NCI-H774 (cell line): ENCODE results near the gene SPEM3.
"Not testable (repeated sequence)": the region's sequence is repeated elsewhere in the genome, so short reads cannot be mapped to it uniquely, and the experiment has no call there.

Source experiments
- DNase-seq: peaks from one replicate; lab custom pipeline; 2025; lab: John Stamatoyannopoulos, UW

The SPEM3 gene

GRCh38 chr17:7474767-7475166 is 46.1 kb downstream of the SPEM3 start:
- not testable (repeated sequence) for DNase-seq

GRCh38 chr17:7475764-7476422 is 47.2 kb downstream of the SPEM3 start:
- no peak for DNase-seq

DNA sequence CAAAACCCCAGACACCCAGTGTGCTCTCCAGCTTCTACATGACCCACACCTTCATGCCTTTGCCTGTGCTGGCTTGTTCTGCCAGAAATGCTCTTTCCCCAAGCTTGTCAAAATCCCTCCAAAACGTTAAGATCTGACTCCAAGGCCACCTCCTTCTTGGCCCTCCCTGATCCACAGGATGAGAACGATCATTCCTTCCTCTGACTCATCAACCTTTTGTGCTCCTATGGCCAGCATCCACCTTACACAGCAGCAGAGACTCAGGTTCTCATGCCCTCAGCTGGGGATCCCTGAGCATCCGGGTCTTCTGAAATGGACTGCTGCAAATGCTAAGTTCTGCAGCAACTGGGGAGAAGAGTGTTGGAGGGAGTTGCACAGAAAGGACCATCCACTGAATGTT is 47.8 kb downstream of the SPEM3 start:
- no peak for DNase-seq

DNA sequence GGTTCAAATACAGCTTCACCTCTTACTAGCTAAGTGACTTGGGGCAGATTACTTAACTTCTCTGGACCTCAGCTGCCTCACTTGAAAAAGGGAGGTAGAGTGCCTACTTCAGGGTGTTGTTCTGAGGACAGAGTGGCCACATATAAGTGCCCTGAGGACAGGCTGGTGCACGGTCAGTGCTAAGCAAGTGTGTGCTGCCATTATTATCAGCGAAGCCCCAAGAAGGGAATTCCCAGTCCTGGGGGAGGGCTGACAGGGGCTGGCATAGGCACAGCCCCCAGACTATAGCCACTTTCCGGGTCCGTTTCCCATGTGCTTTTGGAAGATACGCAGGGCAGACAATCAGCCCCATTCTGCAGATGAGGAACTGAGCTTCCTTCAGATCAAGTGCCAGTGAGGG is 48.3 kb downstream of the SPEM3 start:
- no peak for DNase-seq

DNA sequence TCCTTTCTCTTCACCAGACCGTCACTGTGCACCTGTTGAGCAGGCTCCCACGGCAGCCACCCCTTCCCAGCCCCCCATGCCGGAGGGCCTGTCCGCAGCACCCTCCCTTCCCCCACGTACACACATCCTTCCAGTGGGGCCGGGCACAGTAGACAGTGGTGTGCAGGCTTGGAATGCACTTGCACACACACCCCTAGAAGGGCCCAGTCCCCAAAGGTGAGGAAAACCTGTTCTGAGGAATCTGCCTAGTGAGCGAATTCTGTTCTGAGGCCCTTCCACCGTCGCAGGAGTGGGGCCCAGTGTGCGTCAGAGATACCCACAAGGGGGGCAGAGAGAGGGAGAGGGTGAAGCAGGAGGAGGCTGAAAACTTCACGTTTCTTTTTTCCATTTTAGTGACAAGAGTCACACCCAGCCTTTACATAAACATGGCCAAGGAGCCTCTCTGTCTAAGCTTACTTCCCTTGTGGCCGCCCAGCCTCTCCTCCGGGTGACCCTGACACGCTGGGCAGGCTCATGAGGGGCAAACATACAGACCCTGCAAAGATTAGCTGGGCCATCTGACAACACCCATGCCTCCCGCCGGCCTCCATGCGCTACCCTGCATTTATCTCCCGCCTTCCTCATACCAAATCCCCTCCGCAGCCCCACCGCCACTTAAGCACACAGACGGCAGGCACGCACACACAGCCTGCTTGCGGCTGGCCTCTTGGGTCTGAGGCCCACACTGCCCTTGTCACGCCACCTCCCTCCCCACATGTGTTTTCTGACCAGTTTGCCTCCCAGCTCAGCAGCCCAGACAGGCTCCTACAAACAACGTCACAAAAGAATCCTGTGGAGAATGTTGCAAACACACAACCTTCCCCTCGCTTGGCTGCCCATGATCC is 49.0 kb downstream of the SPEM3 start:
- no peak for DNase-seq

DNA sequence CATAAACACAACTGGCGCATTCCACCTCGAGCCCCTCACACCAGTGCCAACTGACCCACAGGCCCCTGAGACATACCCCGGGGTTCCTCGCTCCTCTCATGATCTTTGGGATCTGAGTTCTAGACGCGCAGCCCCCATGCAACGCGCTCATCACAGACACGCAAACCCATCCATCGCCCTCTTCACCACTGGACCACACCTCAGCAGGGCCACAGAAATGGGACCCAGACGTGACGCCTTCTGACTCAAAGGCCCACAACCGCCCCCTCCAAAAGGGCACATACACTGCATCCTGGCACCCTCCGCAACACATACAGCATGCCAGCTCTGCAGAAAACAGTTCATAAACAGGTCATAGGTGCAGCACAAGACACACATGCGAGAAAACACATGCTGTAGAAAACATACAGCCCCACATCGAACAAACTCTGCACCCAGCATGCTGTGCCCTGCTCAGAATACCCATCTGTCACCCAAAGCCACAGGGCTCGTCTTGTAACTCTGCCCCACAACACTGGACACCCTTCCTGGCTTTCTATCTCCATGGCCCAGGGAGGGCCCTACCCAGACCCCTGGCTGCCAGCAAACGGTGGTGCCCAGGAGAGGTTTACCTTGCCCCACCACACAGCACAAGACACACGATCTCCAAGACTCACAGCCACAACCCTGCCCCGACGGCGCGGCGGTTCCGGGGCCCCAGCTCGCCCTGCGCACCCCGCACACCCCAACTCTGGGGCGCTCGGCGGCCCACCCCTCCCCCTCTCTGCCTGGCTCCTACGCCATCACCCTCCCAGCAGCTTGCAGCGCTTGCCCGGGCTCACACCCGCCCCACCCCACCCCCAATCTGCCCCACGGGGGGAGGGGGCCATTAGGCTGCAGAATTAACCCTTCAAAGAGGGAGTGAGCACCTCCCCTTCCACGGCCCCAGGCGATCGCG is 49.9 kb downstream of the SPEM3 start:
- DNase-seq = no peak

GRCh38 chr17:7479213-7480088 is 50.8 kb downstream of the SPEM3 start, which contains the start of gene ZBTB4:
Gene ZBTB4 (minus strand): TSS chr17:7479631. CDS start chr17:7466801, 12,830 bp downstream.
- peak; percentile 1 for DNase-seq

- DNase-seq = no peak
These were observed 51.4 kb downstream of the SPEM3 start for GRCh38 chr17:7480089-7480384.

GRCh38 chr17:7481275-7481674 is 52.6 kb downstream of the SPEM3 start, which contains the start of gene SLC35G6:
Gene SLC35G6 (plus strand): TSS chr17:7481446. CDS start chr17:7481517, 71 bp downstream.
- not testable (repeated sequence) for DNase-seq

DNA sequence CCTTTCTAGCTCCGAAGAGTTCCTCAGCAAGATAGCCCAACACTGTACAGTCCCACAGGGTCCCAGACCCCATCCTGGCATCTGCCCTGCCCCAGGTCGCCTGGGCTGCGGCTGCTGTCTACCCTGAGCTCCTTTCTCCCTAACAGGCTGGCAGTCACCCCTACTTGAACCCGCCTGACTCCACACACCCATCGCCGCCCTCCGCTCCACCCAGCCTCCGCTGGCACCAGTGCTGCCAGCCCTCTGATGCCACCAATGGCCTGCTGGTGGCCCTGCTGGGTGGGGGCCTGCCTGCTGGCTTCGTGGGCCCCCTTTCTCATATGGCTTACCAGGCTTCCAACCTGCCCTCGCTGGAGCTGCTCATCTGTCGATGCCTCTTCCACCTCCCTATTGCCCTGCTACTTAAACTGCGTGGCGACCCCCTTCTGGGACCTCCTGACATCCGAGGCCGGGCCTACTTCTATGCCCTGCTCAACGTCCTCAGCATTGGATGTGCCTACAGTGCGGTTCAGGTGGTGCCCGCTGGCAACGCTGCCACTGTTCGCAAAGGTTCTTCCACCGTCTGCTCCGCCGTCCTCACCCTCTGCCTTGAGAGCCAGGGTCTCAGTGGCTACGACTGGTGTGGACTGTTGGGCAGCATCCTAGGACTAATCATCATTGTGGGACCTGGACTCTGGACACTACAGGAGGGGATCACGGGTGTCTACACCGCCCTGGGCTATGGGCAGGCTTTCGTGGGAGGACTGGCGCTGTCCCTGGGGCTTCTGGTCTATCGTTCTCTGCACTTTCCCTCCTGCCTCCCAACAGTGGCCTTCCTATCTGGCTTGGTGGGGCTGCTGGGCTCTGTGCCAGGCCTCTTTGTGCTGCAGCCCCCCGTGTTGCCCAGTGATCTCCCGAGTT is 53.4 kb downstream of the SPEM3 start:
- not testable (repeated sequence) for DNase-seq
